ENCODE data around the gene MIS12. TPM values are rescaled to one million over a fixed set of nuclear protein-coding genes. Genes with fewer than 3 reads are reported as not detected.

Gene MIS12
- total and polyA plus RNA-seq, 2 of the 13 experiments (the other 11 are each of a cell fraction or from before 2014, with no cell fraction given): 13.4 to 28.0 TPM

DNA sequence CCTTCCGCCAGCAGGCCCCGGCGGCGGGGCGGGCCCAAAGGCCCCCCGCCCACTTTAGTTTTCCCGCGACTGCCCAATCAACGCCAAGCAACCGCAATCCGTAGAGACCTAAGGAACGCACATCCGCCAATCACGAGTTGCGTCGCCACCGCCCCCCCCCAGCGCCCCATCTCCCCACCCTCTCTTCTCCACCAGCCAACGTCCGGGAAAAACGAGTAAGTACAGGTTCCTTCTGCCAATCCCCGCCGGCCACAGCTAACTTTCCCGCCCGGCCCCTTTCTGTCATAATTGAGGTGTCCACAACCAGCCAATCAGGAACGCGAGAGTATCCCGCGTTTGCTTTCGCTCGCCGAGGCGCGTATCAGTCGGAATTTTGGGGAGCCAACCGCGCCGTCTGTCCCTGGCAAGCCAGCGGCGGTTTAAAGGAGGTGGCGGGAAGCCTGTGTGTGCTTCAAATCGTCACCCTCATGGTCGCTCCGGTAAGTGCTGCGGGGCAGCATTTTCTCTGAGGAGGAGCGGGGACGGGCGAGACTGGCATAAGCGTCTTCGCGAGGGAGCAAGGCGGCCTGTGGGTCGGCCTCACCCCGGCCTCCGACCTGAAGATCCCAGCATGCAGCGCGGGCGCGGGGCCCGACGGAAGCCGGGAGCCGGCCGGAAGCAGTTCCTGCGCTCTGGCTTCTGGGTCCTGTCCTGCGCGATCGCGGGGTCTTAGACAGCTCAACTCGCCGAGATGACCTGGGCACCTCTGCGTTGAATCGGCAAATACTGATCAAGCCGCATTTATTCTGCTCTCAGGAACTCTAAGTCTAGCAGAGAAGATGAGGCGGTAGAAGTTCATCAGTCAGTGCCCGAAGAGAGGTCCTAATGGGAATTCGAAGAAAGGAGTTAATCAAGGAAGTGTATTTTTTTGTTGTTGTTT, at the start of gene MIS12 (continued):
- TF ChIP-seq, protein P1, sequence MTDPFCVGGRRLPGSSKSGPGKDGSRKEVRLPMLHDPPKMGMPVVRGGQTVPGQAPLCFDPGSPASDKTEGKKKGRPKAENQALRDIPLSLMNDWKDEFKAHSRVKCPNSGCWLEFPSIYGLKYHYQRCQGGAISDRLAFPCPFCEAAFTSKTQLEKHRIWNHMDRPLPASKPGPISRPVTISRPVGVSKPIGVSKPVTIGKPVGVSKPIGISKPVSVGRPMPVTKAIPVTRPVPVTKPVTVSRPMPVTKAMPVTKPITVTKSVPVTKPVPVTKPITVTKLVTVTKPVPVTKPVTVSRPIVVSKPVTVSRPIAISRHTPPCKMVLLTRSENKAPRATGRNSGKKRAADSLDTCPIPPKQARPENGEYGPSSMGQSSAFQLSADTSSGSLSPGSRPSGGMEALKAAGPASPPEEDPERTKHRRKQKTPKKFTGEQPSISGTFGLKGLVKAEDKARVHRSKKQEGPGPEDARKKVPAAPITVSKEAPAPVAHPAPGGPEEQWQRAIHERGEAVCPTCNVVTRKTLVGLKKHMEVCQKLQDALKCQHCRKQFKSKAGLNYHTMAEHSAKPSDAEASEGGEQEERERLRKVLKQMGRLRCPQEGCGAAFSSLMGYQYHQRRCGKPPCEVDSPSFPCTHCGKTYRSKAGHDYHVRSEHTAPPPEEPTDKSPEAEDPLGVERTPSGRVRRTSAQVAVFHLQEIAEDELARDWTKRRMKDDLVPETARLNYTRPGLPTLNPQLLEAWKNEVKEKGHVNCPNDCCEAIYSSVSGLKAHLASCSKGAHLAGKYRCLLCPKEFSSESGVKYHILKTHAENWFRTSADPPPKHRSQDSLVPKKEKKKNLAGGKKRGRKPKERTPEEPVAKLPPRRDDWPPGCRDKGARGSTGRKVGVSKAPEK (CRISPR knock-in tag; IDR thresholded peaks at IDR 0.05; ENCODE audit: borderline replicate concordance): no peak
- TF ChIP-seq ESRRA (CRISPR knock-in tag; IDR thresholded peaks at IDR 0.05; ENCODE audit: low read depth) (peak; percentile 39; the same call in 1 of the 2 replicates), HMGA1 (CRISPR knock-in tag; conservative IDR thresholded peaks at IDR 0.05) (no peak), MAFG (CRISPR knock-in tag; IDR thresholded peaks at IDR 0.05) (no peak), ATF4 (CRISPR knock-in tag; IDR thresholded peaks at IDR 0.05) (0 out of 4 replicates have a peak, but pooled peaks of 1 of the 2 experiments have one; percentile 24), ZBTB7A (CRISPR knock-in tag; IDR thresholded peaks at IDR 0.05) (peak; percentile 58; the same call in 1 of the 2 replicates), REXO4 (CRISPR knock-in tag; IDR thresholded peaks at IDR 0.05; ENCODE audit: borderline replicate concordance) (peak; percentile 70; the same call in 1 of the 2 replicates), RFXAP (CRISPR knock-in tag; IDR thresholded peaks at IDR 0.05; ENCODE audit: borderline replicate concordance) (peak; percentile 82), MAZ (IDR thresholded peaks at IDR 0.05; ENCODE audit: borderline replicate concordance, low read depth, low read length) (peak; percentile 56; the same call in 1 of the 2 replicates), MAZ (CRISPR knock-in tag; IDR thresholded peaks at IDR 0.05; ENCODE audit: low read depth) (no peak; the same call in 1 of the 2 replicates), PRDM4 (CRISPR knock-in tag; IDR thresholded peaks at IDR 0.05; ENCODE audit: borderline replicate concordance) (0 out of 2 replicates have a peak, but pooled peaks have one; percentile 24)
- TF ChIP-seq, protein P2, sequence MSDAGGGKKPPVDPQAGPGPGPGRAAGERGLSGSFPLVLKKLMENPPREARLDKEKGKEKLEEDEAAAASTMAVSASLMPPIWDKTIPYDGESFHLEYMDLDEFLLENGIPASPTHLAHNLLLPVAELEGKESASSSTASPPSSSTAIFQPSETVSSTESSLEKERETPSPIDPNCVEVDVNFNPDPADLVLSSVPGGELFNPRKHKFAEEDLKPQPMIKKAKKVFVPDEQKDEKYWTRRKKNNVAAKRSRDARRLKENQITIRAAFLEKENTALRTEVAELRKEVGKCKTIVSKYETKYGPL (CRISPR knock-in tag; IDR thresholded peaks at IDR 0.05): no peak
- TF ChIP-seq, protein P3, sequence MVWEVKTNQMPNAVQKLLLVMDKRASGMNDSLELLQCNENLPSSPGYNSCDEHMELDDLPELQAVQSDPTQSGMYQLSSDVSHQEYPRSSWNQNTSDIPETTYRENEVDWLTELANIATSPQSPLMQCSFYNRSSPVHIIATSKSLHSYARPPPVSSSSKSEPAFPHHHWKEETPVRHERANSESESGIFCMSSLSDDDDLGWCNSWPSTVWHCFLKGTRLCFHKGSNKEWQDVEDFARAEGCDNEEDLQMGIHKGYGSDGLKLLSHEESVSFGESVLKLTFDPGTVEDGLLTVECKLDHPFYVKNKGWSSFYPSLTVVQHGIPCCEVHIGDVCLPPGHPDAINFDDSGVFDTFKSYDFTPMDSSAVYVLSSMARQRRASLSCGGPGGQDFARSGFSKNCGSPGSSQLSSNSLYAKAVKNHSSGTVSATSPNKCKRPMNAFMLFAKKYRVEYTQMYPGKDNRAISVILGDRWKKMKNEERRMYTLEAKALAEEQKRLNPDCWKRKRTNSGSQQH (CRISPR knock-in tag; IDR thresholded peaks at IDR 0.05; ENCODE audit: low read depth): no peak

All from HepG2 (cell line).